Right ventricle myocardium superior (tissue), 1 donor: ENCODE results near the gene DPYSL3. TPM values are rescaled to one million over a fixed set of nuclear protein-coding genes. Genes with fewer than 3 reads are reported as not detected.
"Not testable (repeated sequence)": the region's sequence is repeated elsewhere in the genome, so short reads cannot be mapped to it uniquely, and the experiment has no call there.

Experiments
- ATAC-seq: fragments of 200-7000 bp; cut with Tn5 transposase; one replicate; pipeline ENCODE4 v1.9.1; 2020; ENCODE audit warnings: mild to moderate bottlenecking; ENCODE audit not compliant: poor library complexity
- DNase-seq: peaks from one replicate; pipeline ENCODE4 v3.0.0-alpha.2; 2020
- intact Hi-C: fragments of 100-400 bp; cut with DNase I; formaldehyde crosslinking; loops from one replicate; pipeline ENCODE4 v1.11.2; 2022
- total RNA-seq: library from RNA; stranded (reverse); fragmentation: NEBNext Ultra II Directional; extraction: Animal tissue kit (Norgen Biotek cat#: 25700); gene quantifications from one replicate; pipeline ENCODE4 v1.2.1, GENCODE V29; 2021
- donor health status: DM: no; HTN: yes; CAD: no; lungs with severe emphysema.

DPYSL3 gene
- total RNA-seq, 1 donor from 2014 or later, result 20.5 TPM

- DNase-seq (no peak), ATAC-seq (no peak)
- intact Hi-C loops, result no loop called here
Observed at GRCh38 chr5:147393874-147394672, 115.8 kb downstream of the DPYSL3 start.

- intact Hi-C loops, result no loop called here
- ATAC-seq, result peak; percentile 67
Observed at GRCh38 chr5:147391781-147392180, 118.1 kb downstream of the DPYSL3 start.

DNA sequence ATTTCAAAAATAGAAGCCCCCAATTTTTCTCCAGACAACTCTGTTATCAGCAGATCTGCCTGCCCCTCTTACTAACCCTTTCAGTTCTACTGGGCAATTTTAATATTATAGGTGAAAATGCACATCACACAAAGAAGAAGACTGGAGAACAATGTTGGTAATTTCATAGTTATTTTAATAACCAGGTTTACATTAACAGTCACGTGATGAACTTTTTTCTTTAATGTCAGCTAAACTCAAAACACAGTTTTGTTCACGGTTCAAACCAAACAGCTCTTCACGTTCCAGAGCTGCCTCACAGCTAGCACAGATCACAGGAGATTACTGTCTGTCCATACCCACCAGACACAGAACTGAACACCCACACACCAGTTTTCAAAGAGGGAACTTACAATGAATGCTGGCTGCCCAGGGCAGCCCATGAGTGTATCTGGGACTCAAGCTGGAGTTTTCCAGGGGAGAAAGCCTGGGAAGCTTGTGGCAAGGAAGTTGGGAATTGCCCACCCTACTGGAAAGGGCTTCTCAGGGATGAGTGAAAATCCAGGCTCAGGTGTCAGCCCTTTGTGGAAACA lies 119.1 kb downstream of the DPYSL3 start:
- intact Hi-C loops, result no loop called here
- DNase-seq (no peak), ATAC-seq (no peak)

More at GRCh38 chr5:147391781-147392180, 118.1 kb downstream of the DPYSL3 start:
- no peak for DNase-seq

DNA sequence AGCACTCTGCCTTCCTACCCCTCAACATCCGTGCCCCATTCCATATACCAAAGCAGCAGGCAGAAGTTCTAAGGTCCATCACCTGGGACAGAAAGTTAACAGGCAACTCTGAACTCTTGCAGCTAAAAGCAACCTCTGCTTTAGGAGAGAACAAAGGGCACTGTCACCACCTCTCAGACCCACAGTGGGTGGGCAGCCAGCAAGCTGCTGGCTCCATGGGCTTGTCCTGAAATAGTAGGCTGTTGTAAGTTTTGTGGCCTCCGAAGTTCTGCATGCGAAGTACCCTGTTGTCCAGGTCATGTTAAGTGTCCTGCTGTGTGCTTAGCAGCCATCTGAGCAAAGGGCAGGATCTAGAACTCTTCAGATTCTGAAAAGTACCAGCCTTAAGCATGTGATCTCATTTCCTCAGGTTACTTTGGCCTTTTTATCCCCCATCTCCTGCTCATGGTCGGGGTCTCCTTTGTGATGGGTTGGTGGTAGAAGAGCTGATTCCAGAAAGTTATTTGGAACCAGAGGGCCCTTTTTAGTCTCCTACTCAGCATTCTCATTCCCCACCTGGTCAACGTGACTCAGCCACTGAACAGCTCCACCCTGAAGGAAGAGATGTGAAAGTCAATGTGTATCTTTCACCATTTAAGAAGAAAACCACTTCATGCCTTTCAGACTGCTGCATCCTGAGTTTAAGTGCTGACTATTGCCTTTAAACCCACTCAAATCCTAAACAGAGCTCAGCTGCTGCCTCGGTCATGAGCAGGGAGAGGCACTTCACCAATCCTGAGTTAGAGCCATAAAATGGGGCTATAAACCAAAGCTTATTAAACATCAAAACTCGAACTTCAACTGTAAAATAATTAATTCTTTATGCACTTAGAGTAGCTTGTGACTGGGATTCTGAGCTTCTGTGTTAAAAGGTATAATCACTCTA lies 121.4 kb downstream of the DPYSL3 start:
- intact Hi-C loops, result no loop called here
- DNase-seq (no peak), ATAC-seq (no peak)

GRCh38 chr5:147387109-147387508 lies 122.8 kb downstream of the DPYSL3 start:
- intact Hi-C loops, result no loop called here
- ATAC-seq (no peak), DNase-seq (no peak)

- intact Hi-C loops, result no loop called here
- ATAC-seq, result no peak
- no peak for DNase-seq
Observed at GRCh38 chr5:147384346-147385193, 125.3 kb downstream of the DPYSL3 start.

GRCh38 chr5:147382776-147383175 lies 127.1 kb downstream of the DPYSL3 start:
- DNase-seq (no peak), ATAC-seq (peak; percentile 58)
- intact Hi-C loops, result no loop called here

GRCh38 chr5:147381555-147381954 lies 128.3 kb downstream of the DPYSL3 start:
- ATAC-seq (no peak), DNase-seq (no peak)
- intact Hi-C loops, result no loop called here

GRCh38 chr5:147377682-147378081 lies 132.2 kb downstream of the DPYSL3 start:
- intact Hi-C loops, result no loop called here
- ATAC-seq, result no peak

GRCh38 chr5:147375151-147375550 lies 134.7 kb downstream of the DPYSL3 start:
- intact Hi-C loops, result no loop called here
- DNase-seq, result no peak
- ATAC-seq, result no peak

More at GRCh38 chr5:147377682-147378081, 132.2 kb downstream of the DPYSL3 start:
- no peak for DNase-seq

DNA sequence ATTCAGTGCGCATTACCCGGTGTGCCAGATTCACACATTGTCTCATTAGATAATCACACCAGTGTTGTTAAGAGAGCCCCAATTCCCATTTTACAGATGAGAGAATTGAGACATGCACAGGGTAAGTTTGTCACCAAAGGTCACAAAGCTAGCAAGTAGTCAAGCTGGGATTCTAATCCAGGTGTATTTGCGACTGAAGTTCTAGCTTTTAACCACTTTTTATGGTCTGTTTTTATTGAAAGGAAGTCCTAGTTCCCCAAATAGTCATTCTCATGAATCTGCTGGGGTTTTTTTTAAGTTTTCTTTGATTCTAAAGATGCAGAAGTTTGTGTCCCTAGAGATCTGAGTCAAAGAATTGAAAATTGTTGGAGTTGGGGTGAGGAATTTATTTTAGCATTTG lies 136.5 kb downstream of the DPYSL3 start:
- ATAC-seq (no peak), DNase-seq (no peak)
- intact Hi-C loops, result no loop called here

- intact Hi-C loops, result no loop called here
- ATAC-seq, result no peak
Observed at GRCh38 chr5:147372191-147372590, 137.7 kb downstream of the DPYSL3 start.

DNA sequence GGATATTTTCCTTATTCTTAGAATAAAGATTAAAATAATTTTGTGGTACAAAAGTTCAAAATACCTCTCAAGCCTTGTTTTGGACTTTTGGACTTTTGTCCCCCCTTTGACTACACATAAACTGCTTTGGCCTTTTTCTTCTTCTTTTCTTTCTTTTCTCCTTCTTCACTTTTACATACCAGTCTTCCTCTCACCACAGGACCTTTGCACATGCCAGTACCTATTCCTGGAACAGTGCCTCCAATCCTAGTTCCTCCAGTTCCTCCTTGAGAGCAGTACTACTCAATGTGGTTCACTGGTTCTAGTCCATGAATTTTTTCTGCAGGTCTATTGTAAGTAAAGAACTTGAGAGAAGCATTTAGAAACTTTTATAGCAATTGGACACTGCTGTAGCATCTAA lies 138.6 kb downstream of the DPYSL3 start:
- no peak for ATAC-seq
- intact Hi-C loops, result loop anchor here (2.0 kb wide), 1 partner anchor 146 kb away; no protein-coding TSS in a partner anchor
- no peak for DNase-seq

More at GRCh38 chr5:147372191-147372590, 137.7 kb downstream of the DPYSL3 start:
- DNase-seq, result no peak

DNA sequence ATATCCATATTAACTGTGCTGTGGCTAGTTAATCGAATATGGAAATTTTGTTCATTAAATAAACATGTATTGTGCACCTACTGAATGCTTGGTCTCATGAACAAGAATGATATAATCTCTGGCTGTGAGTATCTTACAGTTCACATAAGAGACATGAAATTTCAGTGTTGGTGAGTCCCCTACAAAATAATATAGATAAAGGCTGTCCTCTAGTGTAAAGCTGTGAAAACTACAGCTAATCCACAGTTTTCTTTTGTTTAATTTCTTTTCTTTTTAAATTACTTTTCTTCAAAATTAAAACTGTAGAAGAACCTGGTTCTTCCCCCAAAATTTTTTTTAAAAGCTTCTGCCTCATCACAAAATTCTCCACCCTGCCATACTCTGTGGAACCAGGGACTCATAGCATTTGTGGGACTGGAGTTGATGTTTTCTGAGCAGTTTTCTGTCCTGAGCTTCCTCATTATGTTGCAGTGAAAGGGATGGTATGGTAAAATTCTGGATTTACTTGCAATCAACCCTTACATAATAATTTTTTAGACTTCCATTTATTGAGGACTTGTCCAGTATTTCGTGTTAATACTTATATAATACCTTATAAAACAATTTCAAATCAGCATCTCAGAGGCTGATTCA lies 140.0 kb downstream of the DPYSL3 start:
- DNase-seq, result no peak
- peak; percentile 60 for ATAC-seq
- intact Hi-C loops, result loop anchor here (2.0 kb wide), 1 partner anchor 145 kb away; no protein-coding TSS in a partner anchor

DNA sequence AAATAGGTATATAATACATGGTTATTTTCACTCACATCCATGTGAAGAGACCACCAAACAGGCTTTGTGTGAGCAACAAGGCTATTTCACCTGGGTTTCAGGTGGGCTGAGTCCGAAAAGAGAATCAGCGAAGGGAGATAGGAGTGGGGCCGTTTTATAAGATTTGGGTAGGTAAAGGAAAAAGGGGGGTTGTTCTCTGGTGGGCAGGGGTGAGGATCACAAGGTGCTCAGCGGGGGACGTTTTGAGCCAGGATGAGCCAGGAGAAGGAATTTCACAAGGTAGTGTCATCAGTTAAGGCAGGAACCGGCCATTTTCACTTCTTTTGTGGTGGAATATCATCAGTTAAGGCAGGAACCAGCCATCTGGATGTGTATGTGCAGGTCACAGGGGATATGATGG lies 142.5 kb downstream of the DPYSL3 start:
- intact Hi-C loops, DNase-seq, ATAC-seq: not testable (repeated sequence)

DNA sequence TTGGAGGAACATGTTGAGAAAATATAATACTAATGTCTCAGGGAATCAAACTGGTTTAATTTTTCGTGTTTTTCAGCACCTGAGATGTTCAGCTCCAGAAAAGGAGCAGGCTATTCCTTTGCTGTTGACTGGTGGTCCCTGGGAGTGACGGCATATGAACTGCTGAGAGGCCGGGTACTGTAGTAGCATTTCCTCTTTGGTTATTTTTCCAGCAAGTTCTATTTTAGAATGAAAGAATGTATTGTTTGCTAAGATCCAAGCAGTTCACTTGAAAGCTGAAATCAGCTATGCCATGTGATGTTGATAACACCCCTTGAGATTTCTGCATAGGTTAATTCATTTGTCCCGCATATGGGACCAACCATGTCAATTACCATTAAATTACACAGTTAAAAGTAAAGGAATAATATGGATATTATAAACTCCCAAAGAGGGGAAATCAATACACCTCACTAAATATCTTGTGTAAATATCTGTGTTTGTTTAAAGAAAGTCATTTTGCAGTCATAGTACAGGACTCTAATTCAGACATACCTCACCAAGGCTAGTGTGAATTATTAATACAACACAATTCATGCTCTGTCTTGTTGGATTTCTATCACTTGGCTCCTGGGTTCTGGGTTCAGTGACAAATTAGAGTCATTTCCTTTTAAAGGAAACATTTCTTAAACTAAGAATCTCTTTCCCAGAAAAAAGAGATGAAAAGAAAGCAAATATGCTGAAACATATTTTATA lies 148.3 kb downstream of the DPYSL3 start:
- ATAC-seq (no peak), DNase-seq (no peak)
- intact Hi-C loops, result no loop called here

DNA sequence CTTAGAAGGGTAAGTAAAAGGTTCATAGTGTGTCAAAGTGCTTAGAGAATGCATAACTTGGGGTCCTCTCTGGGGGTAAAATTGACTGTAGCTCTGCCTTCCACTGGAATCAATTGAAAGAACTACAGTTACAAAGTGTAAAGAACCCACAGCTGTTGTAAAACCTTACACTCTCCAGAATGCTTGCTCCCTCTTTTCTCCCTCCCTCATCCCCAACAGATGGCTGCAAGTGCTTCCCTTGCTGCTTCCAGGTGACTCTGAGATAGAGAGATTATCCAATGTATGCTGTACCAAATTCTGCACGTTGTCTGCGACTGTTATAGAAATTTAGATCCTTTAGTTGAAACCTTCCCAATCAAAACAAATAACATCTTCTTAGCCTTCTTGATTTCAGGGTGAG lies 149.1 kb downstream of the DPYSL3 start:
- ATAC-seq (no peak), DNase-seq (no peak)
- intact Hi-C loops, result no loop called here
